Fibroblast of gingiva (primary cell): ENCODE measurements around the gene DDX4.

Experiments
- DNase-seq: peaks from one replicate; pipeline ENCODE4 v3.0.0-alpha.2; 2011; ENCODE audit warnings: low read depth

DDX4 gene

DNA sequence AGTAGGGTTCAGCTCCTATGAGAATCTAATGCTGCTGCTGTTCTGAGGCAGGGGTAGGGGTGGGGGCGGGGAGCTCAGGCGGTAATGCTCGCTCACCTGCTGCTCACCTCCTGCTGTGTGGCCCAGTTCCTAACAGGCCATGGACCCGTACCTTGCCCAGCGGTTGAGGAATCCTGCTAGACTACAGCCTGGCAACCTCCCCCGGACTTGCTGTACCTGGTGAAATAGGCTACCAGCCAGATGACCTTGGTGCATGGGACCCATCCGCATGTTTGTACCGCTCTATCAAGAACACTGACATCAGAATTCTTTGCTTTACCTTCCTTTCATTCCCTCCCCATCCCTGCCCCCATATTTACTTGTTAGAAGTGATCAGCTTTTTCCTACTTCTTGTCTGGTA lies 128.6 kb downstream of the DDX4 start:
- DNase-seq: no peak
